ENCODE data around the gene ETF1.

The ETF1 gene

DNA sequence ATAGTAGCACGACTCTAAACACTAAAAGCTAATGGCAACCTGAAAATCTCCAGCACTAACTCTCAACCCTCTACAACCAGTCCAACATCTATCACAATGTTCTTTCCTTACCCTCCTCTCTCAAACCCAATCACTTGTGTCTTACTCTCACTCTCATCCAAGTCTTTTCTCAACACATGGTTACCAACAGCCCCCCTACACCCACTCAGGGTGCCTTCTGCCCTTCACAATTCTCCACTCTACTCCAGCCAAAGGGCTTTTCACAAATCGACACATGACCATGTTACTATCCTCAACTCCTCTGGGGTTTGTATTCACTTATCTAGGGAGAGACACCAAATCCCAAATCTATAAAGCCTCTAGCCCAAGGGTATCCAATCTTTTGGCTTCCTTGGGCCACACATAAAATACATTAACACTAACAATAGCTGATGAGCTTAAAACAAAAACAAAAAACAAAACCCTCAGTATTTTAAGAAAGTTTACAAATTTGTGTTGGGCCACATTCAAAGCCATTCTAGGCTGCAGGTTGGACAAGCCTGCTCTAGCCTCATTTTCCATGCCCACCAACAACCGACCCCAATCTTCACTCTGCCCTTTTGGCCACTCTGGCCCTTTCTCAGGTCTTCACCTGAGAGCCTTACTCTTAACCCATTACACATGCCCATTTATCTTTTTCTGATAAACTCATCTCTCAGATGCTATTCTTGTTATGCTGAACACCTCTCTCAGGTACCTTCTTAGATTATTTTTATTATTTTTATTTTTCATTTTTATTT lies 20.5 kb upstream of the ETF1 start:
- in situ Hi-C loops (cut with MboI; ENCODE audit: low sequenced_read_pairs): no loop called here

- in situ Hi-C loops (cut with MboI; ENCODE audit: low sequenced_read_pairs): no loop called here
Measured at GRCh38 chr5:138560971-138561370, 17.9 kb upstream of the ETF1 start.

DNA sequence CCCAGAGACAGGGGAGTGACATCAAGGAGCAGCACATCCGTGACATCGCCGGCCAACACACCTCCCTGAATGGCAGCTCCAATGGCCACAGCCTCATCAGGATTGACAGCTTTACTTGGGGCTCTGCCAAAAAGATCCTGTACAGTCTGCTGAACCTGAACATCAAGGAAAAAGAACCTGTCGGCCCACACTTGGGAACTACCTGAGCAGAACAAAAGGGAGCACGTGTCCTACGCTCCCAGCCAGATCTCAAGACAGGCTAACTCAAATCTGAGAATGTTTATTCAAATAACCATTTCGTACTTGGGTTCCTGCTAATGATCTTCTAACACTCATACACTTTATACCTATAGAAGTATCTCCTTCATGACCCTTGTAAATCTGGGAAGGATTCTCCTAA lies 16.9 kb upstream of the ETF1 start:
- in situ Hi-C loops (cut with MboI; ENCODE audit: low sequenced_read_pairs): no loop called here

- in situ Hi-C loops (cut with MboI; ENCODE audit: low sequenced_read_pairs): no loop called here
Measured at GRCh38 chr5:138557677-138558076, 14.6 kb upstream of the ETF1 start.

DNA sequence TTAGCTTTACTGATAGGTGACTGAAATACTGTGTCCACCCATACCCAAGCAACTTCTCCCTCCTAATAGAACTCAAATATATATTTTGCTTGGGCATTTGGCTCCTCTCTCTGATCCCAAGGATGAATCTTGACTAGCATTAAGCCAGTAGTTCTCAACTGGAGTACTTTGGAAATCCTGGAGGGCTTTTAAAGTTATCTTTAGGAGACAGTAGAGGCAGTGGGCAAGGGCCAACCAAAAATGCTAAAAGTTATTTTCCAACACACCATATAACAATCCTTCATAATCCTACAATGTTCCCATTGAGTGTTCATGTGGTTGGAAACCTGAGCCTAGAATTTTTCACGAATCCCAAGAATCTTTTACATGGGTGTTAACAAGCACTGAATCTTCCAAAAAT lies 11.1 kb upstream of the ETF1 start:
- in situ Hi-C loops (cut with MboI; ENCODE audit: low sequenced_read_pairs): no loop called here

DNA sequence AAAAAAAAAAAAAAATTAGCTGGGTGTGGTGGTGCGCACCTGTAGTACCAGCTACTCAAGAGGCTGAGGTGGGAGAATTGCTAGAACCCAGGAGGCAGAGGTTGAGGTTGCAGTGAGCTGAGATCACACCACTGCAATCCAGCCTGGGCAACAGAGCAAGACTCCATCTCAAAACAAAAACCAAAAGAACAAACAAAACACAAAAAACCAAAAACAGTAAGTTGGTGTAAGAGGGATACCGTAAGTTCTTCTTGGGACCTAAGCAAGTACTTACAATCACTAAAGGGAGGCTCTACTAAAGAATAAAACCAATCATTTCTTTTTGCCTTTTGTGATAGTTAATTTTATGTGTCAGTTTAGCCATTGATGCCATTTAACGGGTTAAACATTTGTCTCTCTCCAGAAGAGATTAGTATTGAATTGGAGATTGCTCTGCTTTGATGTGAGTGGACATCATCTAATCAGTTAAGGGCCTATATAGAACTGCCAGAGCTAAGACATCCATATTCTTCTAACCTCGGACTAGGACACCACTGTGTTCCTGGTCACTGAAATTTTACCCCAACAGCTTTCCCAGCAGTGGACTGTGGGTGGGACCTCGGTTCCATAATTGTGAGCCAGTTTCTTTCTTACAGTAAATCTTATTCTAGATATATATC lies 10.5 kb upstream of the ETF1 start:
- in situ Hi-C loops (cut with MboI; ENCODE audit: low sequenced_read_pairs): no loop called here

DNA sequence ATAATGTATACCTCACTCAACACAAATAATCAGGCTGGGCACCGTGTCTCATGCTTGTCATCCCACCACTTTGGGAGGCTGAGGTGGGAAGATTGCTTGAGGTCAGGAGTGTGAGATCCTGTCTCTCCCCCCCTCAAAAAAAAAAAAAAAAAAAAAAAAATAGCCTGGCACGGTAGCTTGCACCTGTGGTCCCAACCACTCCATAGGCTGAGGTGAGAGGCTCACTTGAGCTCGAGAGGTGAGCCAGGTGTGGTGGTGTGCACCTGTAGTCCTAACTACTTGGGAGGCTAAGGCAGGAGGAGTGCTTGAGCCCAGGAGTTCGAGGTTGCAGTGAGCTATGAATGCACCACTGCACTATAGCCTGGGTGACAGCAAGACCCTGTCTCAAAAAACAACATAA lies 9.6 kb upstream of the ETF1 start:
- in situ Hi-C loops (cut with MboI; ENCODE audit: low sequenced_read_pairs): no loop called here

DNA sequence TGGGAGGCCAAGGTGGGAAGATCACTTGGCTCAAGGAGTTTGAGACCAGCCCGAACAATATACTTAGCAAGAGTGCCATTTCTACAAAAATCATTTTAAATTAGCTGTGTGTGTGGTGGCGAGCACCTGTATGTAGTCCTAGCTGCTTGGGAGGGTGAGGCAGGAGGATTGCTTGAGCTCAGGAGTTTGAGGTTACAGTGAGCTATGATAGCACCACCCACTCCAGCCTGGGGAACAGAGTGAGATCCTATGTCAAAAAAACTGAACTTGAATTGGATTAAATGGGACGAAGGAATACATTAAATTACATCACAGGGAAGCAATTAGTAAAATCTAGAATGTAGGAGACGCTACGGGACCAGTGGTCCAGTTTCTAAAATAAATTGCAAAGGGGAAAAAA lies 6.4 kb upstream of the ETF1 start:
- in situ Hi-C loops (cut with MboI; ENCODE audit: low sequenced_read_pairs): no loop called here

DNA sequence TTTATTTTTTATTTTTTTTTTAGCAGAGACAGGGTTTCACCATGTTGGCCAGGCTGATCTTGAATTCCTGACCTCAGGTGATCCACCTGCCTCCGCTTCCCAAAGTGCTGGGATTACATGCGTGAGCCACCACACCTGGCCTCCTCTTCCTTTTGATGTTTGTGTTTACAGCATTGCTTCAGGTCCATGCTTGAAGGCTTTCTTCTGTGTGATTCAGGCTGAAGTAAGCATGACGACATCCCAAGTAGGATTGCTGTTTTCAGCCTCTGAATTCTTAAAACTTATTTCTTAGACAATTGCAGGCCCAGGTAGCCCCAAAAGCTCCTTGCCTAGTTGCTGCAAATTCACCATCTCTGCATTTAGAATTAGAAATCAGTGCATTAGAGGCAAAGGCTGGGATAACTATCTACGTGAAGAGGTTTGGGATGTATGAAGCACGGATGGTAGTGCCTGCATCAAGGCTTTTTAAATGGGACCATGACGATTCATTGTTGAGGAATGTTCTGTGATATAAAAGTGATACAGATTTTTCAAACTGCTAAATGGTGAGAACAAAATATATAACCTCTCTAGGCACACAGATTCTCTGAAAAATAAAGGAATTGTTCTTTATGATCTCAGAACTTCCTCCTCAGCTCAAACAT lies 3.0 kb upstream of the ETF1 start:
- in situ Hi-C loops (cut with MboI; ENCODE audit: low sequenced_read_pairs): no loop called here

- in situ Hi-C loops (cut with MboI; ENCODE audit: low sequenced_read_pairs): no loop called here
Measured at GRCh38 chr5:138544181-138545134, 1.4 kb upstream of the ETF1 start.

DNA sequence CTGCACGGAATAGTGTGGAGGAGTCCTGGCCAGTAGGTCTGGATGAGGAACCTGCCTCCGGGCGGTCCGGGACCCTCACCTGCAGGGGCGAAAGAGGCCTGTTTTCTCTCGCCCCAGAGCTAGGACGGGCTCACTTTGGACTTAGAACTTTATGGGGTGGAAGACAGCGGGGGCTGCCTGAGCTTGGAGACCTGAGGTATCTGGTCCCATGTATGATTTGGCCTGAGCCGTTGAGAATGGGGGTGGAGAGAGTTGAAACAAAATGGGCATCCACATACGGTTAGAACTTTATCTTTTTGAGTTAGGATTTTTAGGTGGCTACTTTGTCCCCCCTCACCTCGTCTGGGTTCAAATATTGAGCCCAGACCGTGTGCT lies 681 bp upstream of the ETF1 start:
- in situ Hi-C loops (cut with MboI; ENCODE audit: low sequenced_read_pairs): no loop called here

GRCh38 chr5:138542180-138542955 lies 668 bp downstream of the ETF1 start:
- in situ Hi-C loops (cut with MboI; ENCODE audit: low sequenced_read_pairs): no loop called here

DNA sequence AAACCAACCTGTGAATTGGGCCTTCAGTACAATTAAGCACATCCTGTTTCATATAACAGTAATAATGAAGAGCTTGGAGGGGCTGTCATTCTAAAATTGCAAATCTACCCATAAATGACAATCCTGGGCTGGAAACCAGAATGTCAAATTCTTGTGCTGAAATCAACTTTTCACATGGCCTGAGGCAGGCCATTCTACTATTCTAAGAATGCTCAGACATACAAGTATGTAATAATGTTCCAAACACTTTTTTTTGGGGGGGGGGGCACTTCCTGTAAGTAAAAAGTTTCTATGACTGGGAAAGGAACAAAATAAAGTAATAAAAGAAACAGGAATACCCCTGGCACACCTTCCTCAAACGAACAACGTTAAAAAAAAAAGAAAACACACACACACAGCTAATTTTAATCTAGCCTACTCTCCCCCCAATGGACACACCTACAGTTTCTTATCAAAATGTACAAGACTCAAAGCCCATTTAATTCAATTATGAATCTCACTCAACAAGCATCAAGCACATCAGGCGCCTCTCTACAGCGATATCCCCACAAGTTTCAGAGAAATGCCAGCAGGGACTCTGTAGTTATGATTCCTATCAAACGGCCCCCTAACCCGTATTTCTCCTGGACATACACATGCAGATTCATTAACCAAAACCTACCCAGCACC lies 1.4 kb downstream of the ETF1 start:
- in situ Hi-C loops (cut with MboI; ENCODE audit: low sequenced_read_pairs): no loop called here

- in situ Hi-C loops (cut with MboI; ENCODE audit: low sequenced_read_pairs): no loop called here
Measured at GRCh38 chr5:138539791-138540190, 3.2 kb downstream of the ETF1 start.

DNA sequence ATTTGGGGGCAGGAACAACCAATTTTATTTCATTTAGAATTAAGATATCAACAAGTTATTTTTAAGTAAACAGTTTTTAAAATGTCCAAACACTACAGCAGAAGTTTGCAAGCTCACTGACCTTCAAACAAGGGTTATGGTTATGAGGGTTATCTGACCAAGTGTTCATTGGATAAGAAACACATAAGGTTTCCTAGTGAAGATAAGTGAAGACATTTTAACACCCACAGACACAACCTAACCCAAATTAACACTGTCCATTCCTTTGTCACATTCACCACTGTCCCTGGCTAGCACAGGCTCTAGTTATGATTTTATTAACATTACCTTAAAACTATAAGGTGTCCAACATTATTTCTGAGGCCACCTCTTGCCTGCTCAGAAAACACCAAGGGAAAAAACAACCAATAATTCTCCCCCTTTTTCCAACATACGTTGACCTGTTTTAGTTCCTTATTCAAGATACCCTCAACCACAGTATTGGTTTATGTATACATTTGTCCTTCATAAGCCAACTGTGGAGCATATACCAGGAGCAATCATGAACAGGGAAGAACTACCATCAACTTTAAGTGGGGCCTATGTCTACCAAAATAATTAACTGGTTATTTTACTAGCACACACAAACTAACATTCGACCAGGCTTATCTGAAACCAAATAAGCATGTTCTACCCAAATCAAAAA lies 4.0 kb downstream of the ETF1 start:
- in situ Hi-C loops (cut with MboI; ENCODE audit: low sequenced_read_pairs): no loop called here

DNA sequence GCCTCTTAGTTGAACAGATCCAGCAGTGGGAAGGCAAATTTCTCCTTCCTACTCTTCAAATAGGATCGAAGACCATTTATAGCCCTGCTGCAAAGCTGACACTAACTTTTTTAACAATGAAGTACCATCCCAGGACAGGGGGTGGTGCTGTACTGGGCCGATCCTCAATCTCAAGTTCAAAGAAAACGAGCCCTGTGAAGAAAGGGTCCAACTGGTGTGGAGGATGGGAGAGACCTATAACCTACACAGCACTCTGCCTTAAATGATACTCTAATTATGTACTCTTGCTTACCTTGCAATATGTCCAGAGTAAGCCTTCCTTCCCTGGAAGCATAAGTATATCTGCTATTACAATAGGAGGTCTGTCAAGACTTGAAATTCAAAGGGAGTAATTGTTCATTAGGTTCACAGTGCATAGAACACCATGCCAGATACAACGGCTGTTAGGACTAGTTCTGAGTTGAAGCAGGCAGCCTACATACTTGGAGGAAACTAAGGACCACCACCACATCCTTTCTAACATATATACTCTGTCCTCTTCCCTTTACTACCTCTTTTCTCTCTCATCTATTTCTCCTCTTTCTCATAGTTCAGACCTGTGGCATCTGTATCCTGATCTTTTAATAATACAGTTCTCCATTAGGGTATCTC lies 6.2 kb downstream of the ETF1 start:
- in situ Hi-C loops (cut with MboI; ENCODE audit: low sequenced_read_pairs): no loop called here

DNA sequence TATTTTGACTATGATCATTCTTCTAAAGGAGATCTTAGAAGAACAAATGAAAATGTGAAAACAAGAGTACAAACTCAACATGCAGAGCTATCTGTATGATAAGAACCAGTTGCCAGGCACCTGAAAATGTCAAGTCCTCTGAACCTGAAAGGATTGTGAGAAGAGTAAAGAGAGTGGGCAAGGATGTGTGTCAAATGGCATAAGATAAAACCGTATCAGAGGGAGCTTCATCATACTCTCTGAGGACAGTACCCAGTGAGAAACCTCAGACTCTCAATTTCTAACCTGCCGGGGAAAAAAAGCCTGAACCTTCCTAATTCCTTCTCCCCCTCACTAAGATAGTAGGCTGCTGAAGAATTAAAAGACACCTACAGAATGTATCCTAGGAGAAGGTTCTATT lies 6.8 kb downstream of the ETF1 start:
- in situ Hi-C loops (cut with MboI; ENCODE audit: low sequenced_read_pairs): no loop called here

DNA sequence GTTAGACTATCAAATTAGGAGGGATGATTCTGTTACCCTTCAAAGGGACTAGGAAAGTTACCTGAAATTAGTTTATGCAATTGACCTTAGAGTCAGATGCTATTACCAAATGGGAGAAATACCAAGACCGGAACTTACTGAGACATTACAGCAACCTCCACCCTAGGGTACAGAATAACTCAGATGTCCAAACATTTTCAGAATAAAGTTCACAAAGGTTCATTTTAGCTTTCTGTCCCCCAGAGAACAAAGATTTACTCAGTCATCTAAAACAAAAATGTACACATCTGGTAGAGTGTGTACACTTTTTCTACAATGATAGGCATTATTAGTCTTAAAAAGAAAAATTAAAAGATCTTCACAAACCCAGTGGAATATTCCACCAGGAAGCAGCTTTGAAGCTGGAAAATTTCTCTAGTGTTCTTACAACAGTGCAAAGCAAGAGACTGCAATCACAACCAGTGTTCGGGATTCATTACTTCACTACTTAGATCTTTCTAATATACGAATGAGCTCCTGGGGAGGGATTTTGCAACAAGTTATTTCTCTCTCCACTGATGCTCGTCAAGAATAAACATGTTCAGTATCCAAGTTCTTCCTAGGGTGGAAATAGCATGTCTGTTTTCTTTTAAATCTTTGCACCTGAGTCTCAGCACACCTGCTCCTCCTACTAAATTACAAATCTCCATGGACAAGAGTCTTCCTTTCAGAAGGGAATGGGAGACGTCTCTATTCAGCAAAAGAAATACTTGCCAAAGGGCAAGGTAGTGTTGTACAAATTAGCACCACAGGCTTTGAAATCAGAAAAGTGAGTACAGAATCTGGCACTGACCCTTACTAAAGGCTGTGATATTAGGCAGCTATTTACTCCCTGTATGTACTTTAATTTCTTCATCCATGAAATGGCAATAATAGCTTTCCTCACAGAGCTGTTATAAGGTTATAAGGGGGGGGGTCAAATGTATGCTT lies 8.8 kb downstream of the ETF1 start:
- in situ Hi-C loops (cut with MboI; ENCODE audit: low sequenced_read_pairs): no loop called here
